CD14-positive monocyte (primary cell): ENCODE results near the gene PARD6G. TPM values are rescaled to one million over a fixed set of nuclear protein-coding genes. Genes with fewer than 3 reads are reported as not detected.

Source experiments
- DNase-seq, 3 donors: peaks; one replicate each; pipeline ENCODE4 v3.0.0-alpha.2; 2011 to 2022
- H2AFZ ChIP-seq: 2 replicates; pipeline ENCODE4 v1.6.0; 2012; ENCODE audit warnings: mild to moderate bottlenecking, low read depth, low read length, inconsistent platforms; ENCODE audit not compliant: insufficient read depth, poor library complexity, severe bottlenecking
- H3K27ac ChIP-seq, 2 donors: 1 replicate in 1 of 2; 2 replicates in 1 of 2; pipeline ENCODE4 v1.5.1; 2012 to 2013; ENCODE audit warnings: low read length in 2 of 2, control low read depth in 1 of 2, inconsistent platforms in 1 of 2, low read depth in 1 of 2, mild to moderate bottlenecking in 1 of 2
- H3K27me3 ChIP-seq, 2 donors: one replicate each; pipeline versions ENCODE4 v1.6.0 to v1.6.1; 2011 to 2013; ENCODE audit warnings: low read length in 2 of 2; ENCODE audit not compliant: control insufficient read depth in 2 of 2, insufficient read depth in 2 of 2
- H3K36me3 ChIP-seq, 2 donors: replicated peaks in 1 of 2; 1 replicate in 1 of 2; 2 replicates in 1 of 2; pipeline versions ENCODE4 v1.5.1 to v1.6.1; 2012 to 2013; ENCODE audit warnings: low read length in 2 of 2, control low read depth in 1 of 2, inconsistent platforms in 1 of 2, mild to moderate bottlenecking in 1 of 2; ENCODE audit not compliant: insufficient read depth in 2 of 2, control insufficient read depth in 1 of 2
- H3K4me1 ChIP-seq, 2 donors: 1 replicate in 1 of 2; 2 replicates in 1 of 2; pipeline versions ENCODE4 v1.5.1 to v1.6.1; 2012 to 2013; ENCODE audit warnings: low read length in 2 of 2, control low read depth in 1 of 2, inconsistent platforms in 1 of 2, mild to moderate bottlenecking in 1 of 2, moderate library complexity in 1 of 2; ENCODE audit not compliant: insufficient read depth in 2 of 2, control insufficient read depth in 1 of 2
- H3K4me2 ChIP-seq: replicated peaks from 2 replicates; pipeline ENCODE3; 2012; ENCODE audit warnings: low read length, moderate library complexity, mild to moderate bottlenecking; ENCODE audit not compliant: poor library complexity, severe bottlenecking; ENCODE audit errors: extremely low read depth
- H3K4me3 ChIP-seq, 3 experiments: fragments of 200-600 bp in 1 of 3; sonication (generic) in 1 of 3; replicated peaks in 1 of 3; 1 replicate in 2 of 3; 2 replicates in 1 of 3; pipeline ENCODE4 v1.5.1; 2011 to 2013; ENCODE audit warnings: low read length in 3 of 3, mild to moderate bottlenecking in 3 of 3, control low read depth in 2 of 3, low read depth in 2 of 3, inconsistent platforms in 1 of 3, moderate library complexity in 1 of 3
- H3K79me2 ChIP-seq: 2 replicates; pipeline ENCODE4 v1.6.0; 2012; ENCODE audit warnings: mild to moderate bottlenecking, control low read depth, inconsistent platforms, low read length, moderate library complexity; ENCODE audit not compliant: insufficient read depth
- H3K9ac ChIP-seq: 2 replicates; pipeline ENCODE4 v1.6.0; 2017; ENCODE audit warnings: low read length, mild to moderate bottlenecking; ENCODE audit not compliant: insufficient read depth, poor library complexity, severe bottlenecking
- H3K9me3 ChIP-seq, 2 donors: replicated peaks in 1 of 2; 1 replicate in 1 of 2; 2 replicates in 1 of 2; pipeline versions ENCODE4 v1.5.1 to v1.6.1; 2012 to 2013; ENCODE audit warnings: low read length in 2 of 2, control low read depth in 1 of 2; ENCODE audit not compliant: control insufficient read depth in 1 of 2, insufficient read depth in 1 of 2
- H4K20me1 ChIP-seq: 2 replicates; pipeline ENCODE4 v1.6.0; 2012; ENCODE audit warnings: mild to moderate bottlenecking, low read length, control low read depth, moderate library complexity; ENCODE audit not compliant: insufficient read depth
- H3K27ac Mint-ChIP-seq, 7 donors: one replicate each; pipeline ENCODE4 v1.8.0; 2020; ENCODE audit warnings: mild to moderate bottlenecking in 7 of 7, mixed read lengths in 7 of 7, moderate library complexity in 6 of 7, inconsistent platforms in 2 of 7
- H3K27me3 Mint-ChIP-seq, 3 donors: one replicate each; pipeline ENCODE4 v1.8.0; 2021 to 2022; ENCODE audit warnings: low read depth in 3 of 3, mild to moderate bottlenecking in 3 of 3, mixed read lengths in 3 of 3, moderate library complexity in 3 of 3, inconsistent platforms in 1 of 3
- H3K36me3 Mint-ChIP-seq, 2 donors: one replicate each; pipeline ENCODE4 v1.8.0; 2020; ENCODE audit warnings: mixed read lengths in 2 of 2, inconsistent platforms in 1 of 2, mild to moderate bottlenecking in 1 of 2
- H3K4me1 Mint-ChIP-seq: one replicate; pipeline ENCODE4 v1.8.0; 2020; ENCODE audit warnings: mild to moderate bottlenecking, mixed read lengths
- H3K4me3 Mint-ChIP-seq, 2 donors: one replicate each; pipeline ENCODE4 v1.8.0; 2020; ENCODE audit warnings: mild to moderate bottlenecking in 2 of 2, mixed read lengths in 2 of 2, moderate library complexity in 1 of 2
- H3K9me3 Mint-ChIP-seq, 7 donors: one replicate each; pipeline ENCODE4 v1.8.0; 2020 to 2022; ENCODE audit warnings: mixed read lengths in 7 of 7, mild to moderate bottlenecking in 6 of 7, moderate library complexity in 6 of 7, inconsistent platforms in 2 of 7
- CTCF ChIP-seq: fragments of 200-600 bp; IDR thresholded peaks from one replicate; pipeline ENCODE4 v1.8.0; 2022; ENCODE audit warnings: antibody characterized with exemption, mild to moderate bottlenecking
- WGBS: methylation state at CpG from one replicate; pipeline ENCODE4 v1.1.5; 2013; ENCODE audit warnings: missing lambda C conversion rate; ENCODE audit not compliant: insufficient coverage; 5-methylcytosine and 5-hydroxymethylcytosine counted together
- intact Hi-C, 2 donors: fragments of 100-400 bp; cut with micrococcal nuclease; formaldehyde crosslinking; loops; one replicate each; pipeline versions ENCODE4 v1.15.0 to v1.15.1; 2023
- polyA plus RNA-seq, 3 donors: library from polyadenylated mRNA; depleted of rRNA in 1 of 3; unstranded in 2 of 3; stranded (reverse) in 1 of 3; fragments of 300-500 nt in 2 of 3; fragments of >200 nt in 1 of 3; fragmentation: Illumina TruSeq in 2 of 3; gene quantifications; 1 replicate in 2 of 3; 2 replicates in 1 of 3; pipeline ENCODE4 v1.2.3, GENCODE V29; 2012 to 2021

Gene PARD6G
- polyA plus RNA-seq, 3 donors: not detected

GRCh38 chr18:80198391-80198790 lies 48.9 kb downstream of the PARD6G start:
- H3K4me1 ChIP-seq: no peaks in the 10 kb centered on the region
- no CpG with 5 or more reads among the region's 1 CpG for WGBS

GRCh38 chr18:80197528-80197927 lies 49.8 kb downstream of the PARD6G start:
- no peak overlapping the region for H3K4me2 ChIP-seq
- 90% methylated on average over 3 of the region's 4 CpGs for WGBS
- H3K27ac ChIP-seq: no peak overlapping the region
- intact Hi-C loops: no loop called here
- H3K36me3 Mint-ChIP-seq: no peaks in the 10 kb centered on the region
- TF ChIP-seq CTCF: no peak
- no peaks in the 10 kb centered on the region for H3K79me2 ChIP-seq
- no peaks in the 10 kb centered on the region for H3K9me3 Mint-ChIP-seq
- no peaks in the 10 kb centered on the region for H3K4me1 ChIP-seq
- peaks cover 2 to 9% (median 5%) of the 10 kb centered on the region in 3 donors for H3K27me3 Mint-ChIP-seq
- no peak overlapping the region for H3K4me3 ChIP-seq
- DNase-seq: no peak
- no peaks in the 10 kb centered on the region for H4K20me1 ChIP-seq
- H3K27me3 ChIP-seq: peaks cover 0 to 2% of the 10 kb centered on the region in 2 donors
- H3K36me3 ChIP-seq: no peaks in the 10 kb centered on the region
- H3K9ac ChIP-seq: no peak overlapping the region
- H3K4me1 Mint-ChIP-seq: no peaks in the 10 kb centered on the region
- no peak overlapping the region for H2AFZ ChIP-seq
- no peak overlapping the region for H3K27ac Mint-ChIP-seq
- no peaks in the 10 kb centered on the region for H3K9me3 ChIP-seq
- no peak overlapping the region for H3K4me3 Mint-ChIP-seq

More at GRCh38 chr18:80198391-80198790, 48.9 kb downstream of the PARD6G start:
- Histone ChIP-seq H3K4me3 (no peak overlapping the region), H4K20me1 (no peaks in the 10 kb centered on the region), H3K4me2 (no peak overlapping the region), H3K27ac (no peak overlapping the region), H2AFZ (no peak overlapping the region), H3K9ac (no peak overlapping the region), H3K79me2 (no peaks in the 10 kb centered on the region), H3K36me3 (no peaks in the 10 kb centered on the region), H3K27me3 (peaks cover 0 to 2% of the 10 kb centered on the region in 2 donors), H3K9me3 (no peaks in the 10 kb centered on the region)
- Mint-ChIP-seq H3K9me3 (no peaks in the 10 kb centered on the region), H3K4me3 (no peak overlapping the region), H3K27me3 (peaks cover 2 to 9% (median 5%) of the 10 kb centered on the region in 3 donors), H3K27ac (no peak overlapping the region), H3K4me1 (no peaks in the 10 kb centered on the region), H3K36me3 (no peaks in the 10 kb centered on the region)
- intact Hi-C loops: no loop called here
- DNase-seq: no peak
- no peak for TF ChIP-seq CTCF
